Fibroblast of villous mesenchyme (primary cell): ENCODE measurements around the gene ARL4A. TPM values are rescaled to one million over a fixed set of nuclear protein-coding genes. Genes with fewer than 3 reads are reported as not detected.

Experiments used
- DNase-seq: peaks from one replicate; pipeline ENCODE4 v3.0.0-alpha.2; 2010; ENCODE audit warnings: low read depth
- H3K4me3 ChIP-seq: 2 replicates; pipeline ENCODE4 v1.5.1; 2011; ENCODE audit warnings: low read depth, mild to moderate bottlenecking, low read length
- total RNA-seq: library from RNA; depleted of rRNA; stranded (reverse); fragments of >200 nt; gene quantifications from 2 replicates; pipeline ENCODE4 v1.2.3, GENCODE V29; 2012
- TF ChIP-seq, protein P1 (sequence below): IDR thresholded peaks from 2 replicates; pipeline ENCODE4 v1.5.1; 2012; ENCODE audit warnings: low read depth, mild to moderate bottlenecking, low read length; ENCODE audit not compliant: insufficient read depth

ARL4A gene
- total RNA-seq, 1 donor, result 24.6 TPM

DNA sequence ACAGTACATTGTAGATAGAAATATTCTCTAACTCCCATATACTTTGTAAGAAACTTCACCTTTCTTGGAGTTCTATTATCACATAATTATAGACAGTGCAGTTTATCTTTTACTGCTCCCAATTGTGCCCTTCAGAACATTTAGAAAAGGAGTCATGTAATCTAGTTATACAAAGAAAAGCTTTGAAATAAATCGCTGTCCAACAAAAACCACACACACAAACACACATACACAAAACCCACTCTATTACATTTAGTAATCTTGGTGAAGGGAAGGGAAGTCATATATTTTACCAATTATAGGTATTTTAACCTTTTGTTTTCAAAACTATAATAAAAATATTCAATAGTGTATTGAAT, 26.9 kb downstream of the ARL4A start:
- no peak for DNase-seq
- TF ChIP-seq, protein P1, sequence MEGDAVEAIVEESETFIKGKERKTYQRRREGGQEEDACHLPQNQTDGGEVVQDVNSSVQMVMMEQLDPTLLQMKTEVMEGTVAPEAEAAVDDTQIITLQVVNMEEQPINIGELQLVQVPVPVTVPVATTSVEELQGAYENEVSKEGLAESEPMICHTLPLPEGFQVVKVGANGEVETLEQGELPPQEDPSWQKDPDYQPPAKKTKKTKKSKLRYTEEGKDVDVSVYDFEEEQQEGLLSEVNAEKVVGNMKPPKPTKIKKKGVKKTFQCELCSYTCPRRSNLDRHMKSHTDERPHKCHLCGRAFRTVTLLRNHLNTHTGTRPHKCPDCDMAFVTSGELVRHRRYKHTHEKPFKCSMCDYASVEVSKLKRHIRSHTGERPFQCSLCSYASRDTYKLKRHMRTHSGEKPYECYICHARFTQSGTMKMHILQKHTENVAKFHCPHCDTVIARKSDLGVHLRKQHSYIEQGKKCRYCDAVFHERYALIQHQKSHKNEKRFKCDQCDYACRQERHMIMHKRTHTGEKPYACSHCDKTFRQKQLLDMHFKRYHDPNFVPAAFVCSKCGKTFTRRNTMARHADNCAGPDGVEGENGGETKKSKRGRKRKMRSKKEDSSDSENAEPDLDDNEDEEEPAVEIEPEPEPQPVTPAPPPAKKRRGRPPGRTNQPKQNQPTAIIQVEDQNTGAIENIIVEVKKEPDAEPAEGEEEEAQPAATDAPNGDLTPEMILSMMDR, result no peak
- no peak overlapping the region for H3K4me3 ChIP-seq

DNA sequence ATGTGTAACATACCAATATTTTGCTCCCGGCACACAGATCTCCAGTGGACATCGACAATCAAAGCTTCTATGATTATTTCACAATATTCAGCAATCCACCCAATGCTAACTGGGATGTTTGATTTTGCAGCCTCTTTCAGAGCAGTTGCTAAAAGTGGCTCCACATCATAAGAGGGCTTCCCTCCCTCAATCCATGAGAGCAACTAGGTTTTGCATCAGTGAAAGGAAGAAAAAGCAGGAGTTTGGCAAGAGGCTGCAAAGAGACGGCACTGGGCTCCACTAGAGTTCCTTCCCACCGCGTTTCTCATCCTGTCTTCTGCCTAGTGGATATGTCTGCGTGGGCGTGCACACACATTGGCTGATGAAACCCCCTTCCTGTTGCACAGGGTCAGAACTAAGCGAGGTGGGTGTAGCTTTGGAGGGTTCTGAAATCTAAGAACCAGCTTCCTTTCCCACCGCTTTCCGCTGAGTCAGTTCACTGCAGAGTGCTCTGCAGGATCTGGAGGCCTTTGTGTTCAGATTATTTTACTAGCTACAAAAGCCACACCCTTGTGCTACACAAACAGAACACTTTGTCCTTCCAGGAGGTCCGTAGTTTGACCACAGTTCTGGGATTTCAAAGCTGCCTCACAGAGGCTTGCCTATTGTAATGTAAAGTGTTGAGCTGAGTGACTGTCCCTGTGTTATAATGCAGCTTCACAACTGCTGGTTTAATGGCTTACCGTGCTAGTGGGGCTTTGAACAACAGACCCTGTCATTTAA, 28.1 kb downstream of the ARL4A start:
- TF ChIP-seq, protein P1, result no peak
- peak; percentile 97 for DNase-seq
- H3K4me3 ChIP-seq, result peak overlapping the region; percentile 43

DNA sequence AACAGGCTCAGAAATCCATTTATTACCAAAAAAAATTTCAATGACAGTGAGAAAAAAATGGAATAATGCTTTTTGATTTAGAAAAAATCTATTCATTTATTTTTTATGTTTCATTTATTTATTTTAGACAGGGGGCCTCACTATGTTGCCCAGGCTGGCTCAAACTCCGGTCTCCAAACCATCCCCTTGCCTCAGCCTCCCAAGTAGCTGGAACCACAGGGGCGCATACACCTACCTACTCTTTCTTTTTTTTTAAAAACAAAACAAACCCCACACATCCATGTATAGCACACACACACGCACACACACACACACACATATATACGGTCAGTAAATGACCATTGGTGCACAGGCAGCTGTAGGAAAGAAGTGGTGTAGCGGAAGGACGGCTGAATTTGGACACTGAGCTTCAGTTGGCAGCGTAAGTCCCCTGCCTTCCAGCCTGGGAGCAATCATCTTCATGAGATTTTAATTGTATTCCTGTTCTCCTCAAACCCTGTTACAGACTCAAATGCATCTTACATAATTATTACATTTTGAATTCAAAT, 28.8 kb downstream of the ARL4A start:
- DNase-seq, result no peak
- TF ChIP-seq, protein P1, result no peak
- no peak overlapping the region for H3K4me3 ChIP-seq

DNA sequence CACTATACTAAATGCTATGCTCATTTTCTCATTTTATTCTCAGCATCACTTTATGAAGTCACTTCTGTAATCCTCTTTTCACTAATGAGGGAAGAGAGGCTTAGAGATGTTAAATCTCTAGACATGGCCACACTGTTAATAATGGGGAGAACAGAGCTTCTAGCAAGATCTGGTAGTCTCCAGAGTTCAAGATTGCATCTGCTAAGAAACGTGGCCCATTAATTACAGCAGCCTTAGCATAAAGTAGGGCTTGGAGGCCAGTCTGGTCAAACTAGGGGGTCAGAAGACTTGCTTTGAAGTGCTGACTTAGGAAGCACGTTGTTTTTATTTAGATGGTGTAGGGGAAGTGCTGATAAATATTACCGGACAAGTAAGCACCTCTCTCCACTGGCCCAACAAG, 29.3 kb downstream of the ARL4A start:
- TF ChIP-seq, protein P1, result no peak
- no peak overlapping the region for H3K4me3 ChIP-seq
- no peak for DNase-seq

DNA sequence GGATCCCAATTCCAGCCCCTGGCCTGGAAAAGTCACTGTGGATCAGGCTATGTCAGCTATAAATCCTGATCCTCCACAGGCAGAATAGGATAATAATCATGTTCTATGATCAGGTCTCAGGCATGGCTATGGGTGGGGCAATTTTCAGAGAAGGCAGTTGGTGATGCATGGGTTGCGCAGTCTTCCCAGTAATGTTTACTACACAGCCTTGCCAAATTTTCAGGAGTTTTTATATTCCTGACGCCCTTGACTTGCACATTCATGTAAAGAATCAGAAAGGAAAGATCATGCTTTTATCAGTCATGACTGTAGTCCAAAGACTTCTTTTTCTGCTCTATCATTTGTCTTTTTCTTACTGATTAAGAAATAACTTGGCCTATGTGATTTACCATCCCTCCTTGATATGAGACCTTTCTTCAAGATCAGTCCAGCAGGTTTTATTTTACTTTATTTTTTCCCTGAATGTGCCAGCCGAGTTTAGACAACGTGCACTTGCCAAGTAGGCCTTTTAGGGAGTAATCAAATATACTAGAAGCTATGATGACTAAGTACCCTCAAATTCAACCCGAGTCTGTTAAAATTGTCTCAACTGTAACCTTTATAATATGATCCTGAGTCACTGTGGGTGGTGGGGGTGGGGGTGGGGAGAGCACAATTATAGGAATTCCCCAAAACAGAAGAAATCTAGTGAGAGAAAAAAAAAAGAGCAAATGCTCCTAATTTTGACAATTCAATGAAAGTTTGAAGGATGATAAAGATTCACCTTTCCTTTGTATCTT, 31.9 kb downstream of the ARL4A start:
- no peak overlapping the region for H3K4me3 ChIP-seq
- TF ChIP-seq, protein P1, result no peak
- DNase-seq, result peak; percentile 74

DNA sequence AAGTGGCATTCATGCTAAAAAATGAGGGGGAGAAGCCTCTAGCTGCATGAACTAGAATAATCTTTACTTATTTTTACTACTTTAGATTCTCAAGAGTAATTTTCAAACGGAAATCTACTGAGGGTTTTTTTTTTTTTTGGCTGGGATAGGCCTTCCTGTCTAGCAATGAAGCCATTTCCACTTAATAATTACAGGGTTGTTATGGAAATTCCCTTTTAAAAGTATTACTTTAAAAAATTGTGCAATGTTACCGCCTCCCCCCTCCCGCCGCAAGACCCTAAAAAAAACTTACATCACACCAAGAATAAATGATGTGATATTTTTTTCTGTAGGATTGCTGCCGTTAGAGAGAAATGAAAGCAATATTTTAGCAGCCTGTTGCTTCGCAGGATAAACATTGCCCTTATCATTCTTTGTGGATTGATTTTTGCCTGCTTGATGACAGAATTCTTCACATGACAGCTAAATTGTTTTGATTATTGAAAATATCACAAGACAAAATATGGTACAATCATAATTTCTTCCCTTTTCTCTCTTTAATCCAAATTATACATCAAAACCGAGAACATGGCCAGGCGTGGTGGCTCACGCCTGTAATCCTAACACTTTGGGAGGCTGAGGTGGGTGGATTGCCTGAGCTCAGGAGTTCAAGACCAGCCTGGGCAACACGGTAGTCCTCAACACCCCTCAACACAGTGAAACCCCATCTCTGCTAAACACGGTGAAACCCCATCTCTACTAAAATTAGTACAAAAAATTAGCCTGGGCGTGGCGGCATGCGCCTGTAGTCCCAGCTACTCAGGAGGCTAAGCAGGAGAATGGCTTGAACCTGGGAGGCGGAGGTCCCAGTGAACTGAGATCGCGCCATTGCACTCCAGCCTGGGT, 32.8 kb downstream of the ARL4A start:
- no peak overlapping the region for H3K4me3 ChIP-seq
- DNase-seq, result peak; percentile 42
- TF ChIP-seq, protein P1, result no peak
